GM21390 (cell line): ENCODE measurements around the gene SLC26A2.

Experiments
- ATAC-seq: cut with Tn5 transposase; IDR thresholded peaks from one replicate; pipeline ENCODE4 v1.9.1; 2021; ENCODE audit not compliant: unreplicated experiment

Gene SLC26A2

GRCh38 chr5:149961186-149961685 is 678 bp downstream of the SLC26A2 start:
- no peak for ATAC-seq

DNA sequence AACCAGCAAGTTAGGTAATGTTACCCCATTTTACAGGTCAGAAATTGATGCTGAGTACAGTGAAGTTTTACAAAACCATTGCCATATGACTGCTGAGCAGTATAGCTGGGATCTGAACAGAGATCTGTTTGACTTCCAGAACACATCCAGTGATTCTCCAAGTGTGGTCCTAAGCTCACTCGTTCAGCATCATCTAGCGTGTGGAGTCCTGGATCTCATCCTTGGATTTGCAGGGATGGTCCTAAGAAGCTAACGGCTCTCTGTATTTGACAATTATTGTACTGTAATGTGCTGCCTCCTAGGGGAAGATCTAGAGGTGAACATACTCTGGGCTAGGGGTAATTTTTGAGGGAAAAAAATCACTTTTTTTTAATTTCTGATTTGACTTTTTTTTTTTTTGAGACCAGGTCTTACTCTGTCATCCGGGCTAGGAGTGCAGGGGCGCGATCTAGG is 1.4 kb downstream of the SLC26A2 start:
- ATAC-seq: no peak

GRCh38 chr5:149962601-149963300 is 2.2 kb downstream of the SLC26A2 start:
- no peak for ATAC-seq

DNA sequence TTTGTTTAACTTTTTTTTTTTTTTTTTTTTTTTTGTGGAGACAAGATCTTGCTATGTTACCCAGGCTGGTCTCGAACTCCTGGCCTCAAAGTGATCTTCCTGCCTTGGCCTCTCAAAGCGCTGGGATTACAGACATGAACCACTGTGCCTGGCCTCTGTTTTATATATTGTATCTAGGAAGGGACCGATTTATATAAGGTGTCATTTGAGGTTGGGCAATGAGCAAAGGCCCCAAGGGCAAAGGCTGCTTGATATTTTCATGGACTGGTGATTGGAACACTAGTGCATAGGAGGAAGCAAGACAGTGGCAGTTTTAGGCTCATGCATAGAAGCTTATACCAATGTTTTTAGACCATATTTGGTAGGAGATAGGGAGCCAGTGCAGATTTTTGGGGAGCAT is 3.2 kb downstream of the SLC26A2 start:
- no peak for ATAC-seq

DNA sequence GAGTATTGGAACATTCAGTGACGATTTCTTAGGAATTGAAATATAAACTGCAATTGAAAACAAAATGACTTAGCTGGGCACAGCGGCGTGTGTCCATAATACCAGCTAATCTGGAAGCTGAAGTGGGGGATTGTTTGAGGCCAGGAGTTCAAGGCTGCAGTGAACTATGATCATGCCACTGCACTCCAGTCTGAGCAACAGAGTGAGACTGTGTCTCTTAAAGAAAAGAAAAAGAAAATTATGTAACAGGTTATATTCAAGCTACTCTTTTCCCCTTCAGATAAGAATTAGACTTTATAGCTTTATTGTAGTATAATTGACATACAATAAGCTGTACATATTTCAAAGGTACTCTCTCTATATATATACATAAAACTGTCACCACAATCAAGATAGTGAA is 6.4 kb downstream of the SLC26A2 start:
- ATAC-seq: no peak

GRCh38 chr5:149969181-149969930 is 8.8 kb downstream of the SLC26A2 start:
- no peak for ATAC-seq

DNA sequence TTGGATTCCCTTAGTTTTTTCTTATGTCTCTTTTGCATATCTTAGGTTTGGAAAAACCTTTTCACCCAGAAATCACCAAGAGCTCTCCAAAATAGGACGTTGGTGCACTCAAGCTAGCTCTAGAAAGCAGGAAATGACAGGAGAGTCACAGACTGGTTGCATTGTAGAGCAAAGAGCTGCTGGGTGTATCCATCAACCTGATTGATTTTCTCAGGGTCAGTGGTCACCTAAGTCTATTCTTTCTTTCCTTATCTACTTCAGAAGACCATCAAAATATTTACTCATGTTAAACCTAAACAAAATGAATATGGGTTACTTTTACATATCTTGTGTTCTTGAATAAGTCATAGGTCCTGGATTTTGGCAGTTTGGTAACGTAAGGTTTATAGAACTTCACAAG is 14.9 kb downstream of the SLC26A2 start:
- no peak for ATAC-seq

GRCh38 chr5:149979896-149980295 is 19.3 kb downstream of the SLC26A2 start:
- no peak for ATAC-seq

- no peak for ATAC-seq
Measured at GRCh38 chr5:149981206-149981605, 20.6 kb downstream of the SLC26A2 start.

- no peak for ATAC-seq
Measured at GRCh38 chr5:149982505-149982904, 21.9 kb downstream of the SLC26A2 start.

- no peak for ATAC-seq
Measured at GRCh38 chr5:149988126-149988525, 27.6 kb downstream of the SLC26A2 start.

GRCh38 chr5:149990518-149991376 is 30.2 kb downstream of the SLC26A2 start:
- no peak for ATAC-seq

DNA sequence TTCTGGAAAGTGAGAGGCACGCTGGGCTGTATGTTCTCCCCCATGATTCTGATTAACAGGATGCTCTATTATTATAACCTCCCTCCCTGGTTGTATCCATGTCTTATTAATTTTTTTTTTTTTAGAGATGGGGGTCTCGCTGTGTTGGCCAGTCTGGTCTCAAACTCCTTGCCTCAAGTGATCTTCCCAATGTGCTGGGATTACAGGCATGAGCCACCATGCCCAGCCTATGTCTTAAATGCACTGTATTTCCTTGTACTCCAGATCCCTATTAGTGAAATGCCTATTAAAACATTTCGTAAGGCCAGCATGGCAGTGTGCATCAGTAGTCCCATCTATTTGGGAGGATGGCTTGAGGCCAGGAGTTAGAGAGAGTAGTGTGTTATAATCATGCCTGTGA is 32.9 kb downstream of the SLC26A2 start:
- no peak for ATAC-seq

DNA sequence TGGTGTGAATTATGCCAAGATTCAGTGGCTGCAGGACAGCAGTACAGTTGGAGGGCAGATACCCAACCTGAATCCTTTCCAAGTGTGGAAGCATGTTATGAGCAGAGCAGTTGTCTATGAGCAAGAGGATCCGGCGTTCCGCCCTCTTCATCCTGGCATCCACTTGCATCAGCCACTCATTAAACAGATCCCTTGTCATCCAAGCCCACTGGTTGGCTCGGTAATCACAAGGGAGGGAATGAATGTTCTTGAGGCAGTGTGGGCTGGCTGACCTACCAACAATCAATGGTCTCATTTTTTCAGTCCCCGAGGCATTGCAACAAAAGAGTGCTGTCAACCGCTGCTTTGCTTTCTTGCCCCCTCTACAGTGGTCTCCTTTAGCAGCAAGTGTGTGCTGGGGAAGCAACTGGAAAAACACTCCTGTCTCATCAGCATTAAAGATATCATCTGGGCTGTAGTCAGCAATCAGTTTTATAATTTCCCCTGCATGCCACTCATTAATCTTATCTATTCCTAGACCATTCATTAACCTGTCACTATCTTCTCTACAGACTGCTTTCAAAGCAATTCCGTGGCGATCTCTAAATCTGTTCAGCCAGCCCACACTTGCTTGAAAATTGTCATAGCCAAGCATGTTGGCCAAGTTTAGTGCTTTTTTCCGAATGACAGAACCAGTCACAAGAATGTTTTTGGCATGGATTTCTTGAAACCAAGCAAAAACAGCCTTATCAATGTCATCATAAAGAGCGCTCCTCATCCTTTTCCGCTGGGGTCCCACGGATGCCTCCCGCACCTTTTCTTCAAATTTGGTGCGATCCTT is 35.0 kb downstream of the SLC26A2 start:
- no peak for ATAC-seq

DNA sequence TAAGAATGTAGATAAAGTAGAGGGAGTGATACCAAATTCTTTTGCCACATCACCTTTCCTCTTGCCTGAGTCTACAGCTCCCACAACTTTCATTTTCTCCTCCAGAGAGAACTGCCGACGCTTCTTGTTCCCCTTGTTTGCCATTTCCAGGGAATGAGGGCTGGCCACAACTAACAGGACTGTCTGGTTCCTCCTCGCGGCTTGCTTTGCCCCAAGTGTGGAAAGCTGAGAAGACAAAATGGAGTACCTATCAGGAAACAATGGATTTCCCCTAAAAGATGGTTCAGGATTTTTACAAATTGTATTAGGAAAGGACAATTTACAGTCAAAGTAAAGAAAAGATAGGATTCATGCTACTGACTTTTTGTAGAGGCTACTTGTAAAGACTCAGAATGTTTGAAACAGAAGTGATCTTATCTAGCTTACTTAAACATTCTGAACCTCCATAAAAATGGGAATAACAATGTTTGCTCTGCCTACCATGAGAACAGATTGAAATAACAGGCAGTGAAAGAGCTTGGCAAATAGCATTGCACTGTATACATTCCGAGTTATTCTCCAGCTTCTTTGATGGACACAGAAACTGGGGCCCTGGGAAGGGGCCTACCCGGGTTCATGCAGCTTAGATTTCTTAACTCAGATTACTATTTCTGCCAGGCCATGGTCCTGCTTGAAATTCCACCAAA is 35.8 kb downstream of the SLC26A2 start:
- ATAC-seq: no peak

DNA sequence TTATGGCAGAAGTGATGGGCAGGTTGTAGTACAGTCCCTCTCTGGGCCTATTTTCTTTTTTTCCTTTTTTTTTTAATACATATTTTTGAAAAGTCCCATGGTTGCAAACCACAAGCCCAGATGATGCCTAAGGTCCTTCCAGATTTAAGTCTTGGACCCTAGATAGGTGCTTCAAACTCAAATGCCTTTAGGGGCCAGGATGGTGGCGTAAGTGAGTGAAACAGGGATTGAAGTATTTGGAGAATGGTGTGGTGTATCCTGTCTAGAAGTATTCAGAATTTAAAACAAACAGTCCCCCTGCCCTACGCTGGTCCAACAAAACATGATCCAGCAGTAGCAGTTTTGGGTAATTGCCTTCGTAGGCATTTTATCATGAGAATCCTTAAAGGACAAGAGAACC is 37.7 kb downstream of the SLC26A2 start:
- no peak for ATAC-seq

- no peak for ATAC-seq
Measured at GRCh38 chr5:149999359-149999758, 38.8 kb downstream of the SLC26A2 start.

GRCh38 chr5:149999866-150000255 is 39.3 kb downstream of the SLC26A2 start:
- ATAC-seq: no peak

DNA sequence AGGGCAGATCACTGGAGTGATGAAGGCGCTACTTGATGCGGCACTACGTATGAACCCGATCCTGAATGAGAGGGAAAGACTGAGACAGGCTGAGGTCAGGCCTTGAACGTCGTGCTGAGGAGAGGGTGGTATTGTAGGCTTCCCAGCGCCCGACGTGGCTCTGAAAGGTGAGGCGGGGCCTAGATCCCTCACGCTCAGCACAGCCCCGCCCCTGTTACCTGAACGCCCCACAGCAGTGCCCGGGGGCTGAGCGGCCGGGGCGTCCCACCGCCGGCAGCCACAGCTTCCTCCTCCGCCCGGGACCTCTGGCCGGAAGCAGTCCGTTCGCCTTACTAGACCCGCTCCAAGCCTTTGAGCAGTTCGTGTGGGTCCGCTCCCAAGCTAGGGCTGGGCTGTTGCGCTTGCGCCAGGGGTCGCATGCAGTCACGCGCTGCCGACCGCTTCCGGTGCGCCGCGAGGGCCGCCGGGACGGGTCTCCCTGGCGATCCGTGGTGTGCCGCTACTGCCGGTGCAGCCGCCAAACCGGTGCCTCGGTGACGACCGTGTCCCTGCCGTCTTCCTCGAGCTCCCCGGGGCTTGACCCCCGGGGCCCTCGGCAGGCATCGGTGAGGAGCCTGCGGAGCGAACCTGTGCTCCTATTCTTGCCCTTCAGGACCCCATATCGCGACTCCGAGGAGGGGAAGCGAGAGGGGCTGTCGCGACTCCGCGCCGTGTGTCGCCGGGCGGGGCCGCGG is 39.9 kb downstream of the SLC26A2 start, which contains the start of the genes HMGXB3 and TIGD6:
HMGXB3 (plus strand) TSS at position 484 of the 734 bp plus-strand sequence. CDS start 4,114 bp downstream, outside the sequence.
TIGD6 (minus strand) TSS at position 399 of the 734 bp plus-strand sequence. CDS start 4,306 bp downstream, outside the sequence.
- peak; percentile 82 for ATAC-seq
